SK-N-MC (cell line): ENCODE measurements around the gene LANCL2.

Source experiments
- DNase-seq: peaks from one replicate; pipeline ENCODE4 v3.0.0-alpha.2; 2011; ENCODE audit warnings: low read depth, low spot score
- H3K27ac ChIP-seq: fragments of 200-600 bp; sonication (generic); 2 replicates; pipeline ENCODE4 v1.5.1; 2016; ENCODE audit warnings: mixed run types
- H3K36me3 ChIP-seq: fragments of 200-600 bp; sonication (generic); 2 replicates; pipeline ENCODE4 v1.6.1; 2017; ENCODE audit warnings: antibody characterized with exemption, low read length, mixed read lengths; ENCODE audit not compliant: insufficient read depth
- H3K4me3 ChIP-seq: fragments of 200-600 bp; sonication (generic); 2 replicates; pipeline ENCODE4 v1.5.1; 2016
- H3K9ac ChIP-seq: fragments of 200-600 bp; sonication (generic); 2 replicates; pipeline ENCODE4 v1.8.0; 2017; ENCODE audit warnings: mixed run types, mixed read lengths; ENCODE audit not compliant: insufficient read length
- H3K9me3 ChIP-seq: fragments of 200-600 bp; sonication (generic); 2 replicates; pipeline ENCODE4 v1.6.1; 2017; ENCODE audit warnings: low read depth, mild to moderate bottlenecking, antibody characterized with exemption, low read length, moderate library complexity, mixed read lengths
- EZH2 ChIP-seq: fragments of 200-600 bp; sonication (generic); IDR thresholded peaks from one replicate; pipeline ENCODE4 v1.6.1; 2017; ENCODE audit warnings: antibody characterized with exemption
- FOXP2 ChIP-seq: optimal IDR thresholded peaks from 2 replicates; pipeline ENCODE3; 2011; ENCODE audit warnings: mild to moderate bottlenecking, moderate library complexity; ENCODE audit not compliant: insufficient read depth; ENCODE audit errors: extremely low read length, control extremely low read depth
- POLR2AphosphoS5 ChIP-seq: IDR thresholded peaks from 2 replicates; pipeline ENCODE4 v1.6.1; 2012; ENCODE audit warnings: mild to moderate bottlenecking, low read depth, low read length, borderline replicate concordance

LANCL2 gene

GRCh38 chr7:55432939-55433784, 68.0 kb downstream of the LANCL2 start:
- Histone ChIP-seq H3K9ac (no peak overlapping the region), H3K27ac (no peak overlapping the region), H3K9me3 (no peaks in the 10 kb centered on the region), H3K36me3 (no peaks in the 10 kb centered on the region), H3K4me3 (no peak overlapping the region)
- DNase-seq = no peak
- TF ChIP-seq POLR2AphosphoS5 (no peak), FOXP2 (no peak), EZH2 (no peak)

GRCh38 chr7:55435466-55435865, 70.3 kb downstream of the LANCL2 start:
- no peak overlapping the region for H3K4me3 ChIP-seq
- DNase-seq = no peak
- TF ChIP-seq POLR2AphosphoS5 (no peak), FOXP2 (no peak), EZH2 (no peak)

GRCh38 chr7:55436457-55436856, 71.3 kb downstream of the LANCL2 start:
- DNase-seq = no peak
- H3K4me3 ChIP-seq = no peak overlapping the region
- no peak overlapping the region for H3K9ac ChIP-seq
- no peaks in the 10 kb centered on the region for H3K9me3 ChIP-seq
- no peaks in the 10 kb centered on the region for H3K36me3 ChIP-seq
- no peak overlapping the region for H3K27ac ChIP-seq
- TF ChIP-seq EZH2 = no peak
- TF ChIP-seq FOXP2 = no peak
- no peak for TF ChIP-seq POLR2AphosphoS5

More at GRCh38 chr7:55435466-55435865, 70.3 kb downstream of the LANCL2 start:
- H3K9me3 ChIP-seq = no peaks in the 10 kb centered on the region
- H3K9ac ChIP-seq = no peak overlapping the region
- no peak overlapping the region for H3K27ac ChIP-seq
- no peaks in the 10 kb centered on the region for H3K36me3 ChIP-seq

GRCh38 chr7:55437375-55437774, 72.2 kb downstream of the LANCL2 start:
- Histone ChIP-seq H3K9ac (no peak overlapping the region), H3K4me3 (no peak overlapping the region), H3K9me3 (no peaks in the 10 kb centered on the region), H3K36me3 (no peaks in the 10 kb centered on the region), H3K27ac (no peak overlapping the region)
- TF ChIP-seq FOXP2 (no peak), EZH2 (no peak), POLR2AphosphoS5 (no peak)
- DNase-seq = no peak

GRCh38 chr7:55438085-55438756, 73.1 kb downstream of the LANCL2 start:
- no peak for TF ChIP-seq POLR2AphosphoS5
- TF ChIP-seq FOXP2 = no peak
- no peak for TF ChIP-seq EZH2
- Histone ChIP-seq H3K9me3 (no peaks in the 10 kb centered on the region), H3K4me3 (no peak overlapping the region), H3K36me3 (no peaks in the 10 kb centered on the region), H3K9ac (no peak overlapping the region), H3K27ac (no peak overlapping the region)
- DNase-seq = no peak

- no peaks in the 10 kb centered on the region for H3K9me3 ChIP-seq
- no peak for TF ChIP-seq POLR2AphosphoS5
- no peak for TF ChIP-seq FOXP2
- no peak for TF ChIP-seq EZH2
- no peaks in the 10 kb centered on the region for H3K36me3 ChIP-seq
- no peak overlapping the region for H3K27ac ChIP-seq
- DNase-seq = no peak
- H3K9ac ChIP-seq = no peak overlapping the region
- H3K4me3 ChIP-seq = no peak overlapping the region
Observed at GRCh38 chr7:55438757-55439525, 73.8 kb downstream of the LANCL2 start.

- H3K27ac ChIP-seq = no peak overlapping the region
- no peak for DNase-seq
- H3K4me3 ChIP-seq = no peak overlapping the region
- no peak for TF ChIP-seq EZH2
- TF ChIP-seq FOXP2 = no peak
- no peak for TF ChIP-seq POLR2AphosphoS5
- H3K9me3 ChIP-seq = no peaks in the 10 kb centered on the region
- H3K36me3 ChIP-seq = no peaks in the 10 kb centered on the region
- H3K9ac ChIP-seq = no peak overlapping the region
Observed at GRCh38 chr7:55439627-55440026, 74.5 kb downstream of the LANCL2 start.

- no peak for TF ChIP-seq POLR2AphosphoS5
- no peak for TF ChIP-seq FOXP2
- TF ChIP-seq EZH2 = no peak
- no peaks in the 10 kb centered on the region for H3K36me3 ChIP-seq
- H3K4me3 ChIP-seq = no peak overlapping the region
- no peak overlapping the region for H3K9ac ChIP-seq
- no peaks in the 10 kb centered on the region for H3K9me3 ChIP-seq
- no peak overlapping the region for H3K27ac ChIP-seq
- no peak for DNase-seq
Observed at GRCh38 chr7:55440040-55440690, 75.0 kb downstream of the LANCL2 start.
